Measurements from ENCODE around the gene UBR3. TPM values are rescaled to one million over a fixed set of nuclear protein-coding genes. Genes with fewer than 3 reads are reported as not detected.

The UBR3 gene
- total RNA-seq: 100 to 1,000 TPM in 1 of 4 donors, 10 to 100 TPM in 3; 87.4 to 101 (median 97.3) TPM

GRCh38 chr2:169827272-169828140, at the start of gene UBR3:
Gene UBR3, plus strand, starts transcription at chr2:169827454. Its CDS starts 54 bp downstream, at chr2:169827508.
- TF ChIP-seq EP300 (IDR thresholded peaks at IDR 0.05) (peak in 1 of 2 donors; percentile 90), POLR2A (IDR thresholded peaks at IDR 0.05) (peak; percentile 69 to 90)
- TF ChIP-seq, protein P1, sequence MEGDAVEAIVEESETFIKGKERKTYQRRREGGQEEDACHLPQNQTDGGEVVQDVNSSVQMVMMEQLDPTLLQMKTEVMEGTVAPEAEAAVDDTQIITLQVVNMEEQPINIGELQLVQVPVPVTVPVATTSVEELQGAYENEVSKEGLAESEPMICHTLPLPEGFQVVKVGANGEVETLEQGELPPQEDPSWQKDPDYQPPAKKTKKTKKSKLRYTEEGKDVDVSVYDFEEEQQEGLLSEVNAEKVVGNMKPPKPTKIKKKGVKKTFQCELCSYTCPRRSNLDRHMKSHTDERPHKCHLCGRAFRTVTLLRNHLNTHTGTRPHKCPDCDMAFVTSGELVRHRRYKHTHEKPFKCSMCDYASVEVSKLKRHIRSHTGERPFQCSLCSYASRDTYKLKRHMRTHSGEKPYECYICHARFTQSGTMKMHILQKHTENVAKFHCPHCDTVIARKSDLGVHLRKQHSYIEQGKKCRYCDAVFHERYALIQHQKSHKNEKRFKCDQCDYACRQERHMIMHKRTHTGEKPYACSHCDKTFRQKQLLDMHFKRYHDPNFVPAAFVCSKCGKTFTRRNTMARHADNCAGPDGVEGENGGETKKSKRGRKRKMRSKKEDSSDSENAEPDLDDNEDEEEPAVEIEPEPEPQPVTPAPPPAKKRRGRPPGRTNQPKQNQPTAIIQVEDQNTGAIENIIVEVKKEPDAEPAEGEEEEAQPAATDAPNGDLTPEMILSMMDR (IDR thresholded peaks at IDR 0.05): peak in 3 of 5 experiments; percentile 21 to 48 (median 26)
- WGBS, 2 donors: 0% methylated on average over 29 to 71 of the region's 104 CpGs
- DNase-seq (ENCODE audit: low spot score in 2 of 2): peak; percentile 88 to 89
- Histone ChIP-seq H3K4me1 (peaks cover 0 to 66% (median 41%) of the 10 kb centered on the region in 4 donors), H3K9me3 (no peaks in the 10 kb centered on the region), H3K27me3 (no peaks in the 10 kb centered on the region), H3K4me3 (peak within 1 kb of the TSS; percentile 67 to 97 (median 88)), H3K27ac (peak within 1 kb of the TSS; percentile 75 to 95 (median 90)), H3K36me3 (no peaks in the 10 kb centered on the region)

GRCh38 chr2:169778446-169778845, 48.8 kb upstream of the UBR3 start:
- Histone ChIP-seq H3K36me3 (no peaks in the 10 kb centered on the region), H3K9me3 (no peaks in the 10 kb centered on the region), H3K4me1 (peaks cover 0 to 13% (median 2%) of the 10 kb centered on the region in 4 donors), H3K27me3 (no peaks in the 10 kb centered on the region), H3K27ac (no peak overlapping the region), H3K4me3 (no peak overlapping the region)
- no peak for DNase-seq (ENCODE audit: low spot score in 2 of 2)
- WGBS, 2 donors: 43 to 51% methylated on average over 3 of the region's 3 CpGs
- no peak for TF ChIP-seq POLR2A (IDR thresholded peaks at IDR 0.05)
- TF ChIP-seq, protein P1 (IDR thresholded peaks at IDR 0.05): no peak
- TF ChIP-seq EP300 (IDR thresholded peaks at IDR 0.05): no peak

DNA sequence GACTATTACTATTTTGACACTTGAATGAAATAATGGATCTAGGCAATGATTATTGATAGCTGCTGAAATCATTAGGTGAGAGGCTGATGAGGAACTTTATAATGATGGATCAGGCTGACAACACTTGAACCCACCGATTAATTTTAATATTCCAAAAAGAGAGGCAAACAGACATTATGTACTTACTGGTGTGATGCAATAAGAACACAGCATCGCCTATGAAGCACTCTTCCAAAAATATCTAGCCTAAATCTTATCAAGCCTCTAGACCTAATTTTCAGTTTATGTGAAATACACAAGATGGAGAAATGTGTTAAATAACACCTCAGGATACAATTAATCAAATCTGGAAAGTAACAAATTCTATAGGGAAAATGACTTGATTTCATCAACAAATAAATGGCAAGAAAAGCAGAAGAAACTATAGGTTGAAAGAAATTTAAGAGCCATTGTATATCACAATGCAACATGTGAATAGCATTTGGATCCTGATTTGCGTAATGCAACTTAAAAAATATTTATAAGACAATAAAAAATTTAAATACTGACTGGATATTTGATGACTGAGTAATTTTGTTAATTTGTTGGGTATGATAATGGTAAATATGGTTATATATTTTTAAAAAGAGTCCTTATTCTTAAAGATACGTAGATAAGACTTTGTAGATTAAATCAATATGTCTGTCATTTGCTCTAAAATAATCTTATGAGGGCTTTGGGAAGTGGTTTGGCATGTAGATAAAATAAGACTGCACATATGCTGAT, 45.8 kb upstream of the UBR3 start:
- WGBS, 2 donors: 92 to 97% methylated on average over 4 of the region's 4 CpGs
- DNase-seq (ENCODE audit: low spot score in 2 of 2): no peak
- H3K27me3 ChIP-seq: no peaks in the 10 kb centered on the region
- TF ChIP-seq POLR2A (IDR thresholded peaks at IDR 0.05): no peak
- no peak for TF ChIP-seq EP300 (IDR thresholded peaks at IDR 0.05)
- TF ChIP-seq, protein P1 (IDR thresholded peaks at IDR 0.05): no peak
- peaks cover 0 to 4% (median 2%) of the 10 kb centered on the region in 4 donors for H3K4me1 ChIP-seq
- no peak overlapping the region for H3K27ac ChIP-seq
- no peaks in the 10 kb centered on the region for H3K9me3 ChIP-seq
- no peak overlapping the region for H3K4me3 ChIP-seq
- no peaks in the 10 kb centered on the region for H3K36me3 ChIP-seq

DNA sequence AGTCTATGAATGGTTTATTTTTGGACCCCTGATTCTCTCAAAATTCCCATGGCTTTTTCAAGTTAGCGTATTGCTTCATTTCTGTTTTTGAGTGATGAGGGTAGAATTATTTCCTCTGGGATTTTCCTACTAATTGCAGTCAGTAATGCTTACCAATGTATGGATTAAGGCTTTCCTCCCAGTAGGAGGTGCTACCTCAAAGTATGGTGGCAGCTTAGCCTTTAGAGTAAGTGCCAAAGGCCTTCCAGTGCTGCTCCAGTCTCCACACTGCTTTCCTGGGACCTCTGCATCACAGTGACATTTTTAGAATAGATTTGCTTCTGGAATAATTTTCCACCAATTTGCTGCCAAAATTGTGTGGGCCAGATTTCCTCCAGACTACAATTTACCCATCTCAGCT, 44.7 kb upstream of the UBR3 start:
- H3K27me3 ChIP-seq: no peaks in the 10 kb centered on the region
- no peaks in the 10 kb centered on the region for H3K36me3 ChIP-seq
- DNase-seq (ENCODE audit: low spot score in 2 of 2): no peak
- 92 to 93% methylated on average over 1 of the region's 1 CpG for WGBS, 2 donors
- H3K9me3 ChIP-seq: no peaks in the 10 kb centered on the region
- H3K4me1 ChIP-seq: no peaks in the 10 kb centered on the region
- H3K4me3 ChIP-seq: no peak overlapping the region
- TF ChIP-seq, protein P1 (IDR thresholded peaks at IDR 0.05): no peak
- no peak for TF ChIP-seq EP300 (IDR thresholded peaks at IDR 0.05)
- no peak for TF ChIP-seq POLR2A (IDR thresholded peaks at IDR 0.05)
- no peak overlapping the region for H3K27ac ChIP-seq
